ENCODE results near the gene SRGAP3.

Gene SRGAP3

GRCh38 chr3:9081184-9081818 lies 168.1 kb downstream of the SRGAP3 start:
- no peak for DNase-seq (ENCODE audit: low read depth)

GRCh38 chr3:9080163-9080562 lies 169.3 kb downstream of the SRGAP3 start:
- peak; percentile 21 for DNase-seq (ENCODE audit: low read depth)

- DNase-seq (ENCODE audit: low read depth), result no peak
Observed at GRCh38 chr3:9079676-9080075, 169.8 kb downstream of the SRGAP3 start.

GRCh38 chr3:9078561-9079240 lies 170.7 kb downstream of the SRGAP3 start:
- DNase-seq (ENCODE audit: low read depth), result no peak

GRCh38 chr3:9077029-9077428 lies 172.4 kb downstream of the SRGAP3 start:
- DNase-seq (ENCODE audit: low read depth), result no peak

- DNase-seq (ENCODE audit: low read depth), result no peak
Observed at GRCh38 chr3:9075762-9076161, 173.7 kb downstream of the SRGAP3 start.

- peak; percentile 24 for DNase-seq (ENCODE audit: low read depth)
Observed at GRCh38 chr3:9074079-9074478, 175.4 kb downstream of the SRGAP3 start.

- DNase-seq (ENCODE audit: low read depth), result no peak
Observed at GRCh38 chr3:9072667-9073009, 176.8 kb downstream of the SRGAP3 start.

- DNase-seq (ENCODE audit: low read depth), result no peak
Observed at GRCh38 chr3:9071936-9072666, 177.3 kb downstream of the SRGAP3 start.

GRCh38 chr3:9070961-9071360 lies 178.5 kb downstream of the SRGAP3 start:
- no peak for DNase-seq (ENCODE audit: low read depth)

GRCh38 chr3:9069971-9070370 lies 179.5 kb downstream of the SRGAP3 start:
- no peak for DNase-seq (ENCODE audit: low read depth)

GRCh38 chr3:9068051-9068450 lies 181.4 kb downstream of the SRGAP3 start:
- DNase-seq (ENCODE audit: low read depth), result no peak

GRCh38 chr3:9067352-9067975 lies 182.0 kb downstream of the SRGAP3 start:
- DNase-seq (ENCODE audit: low read depth), result peak; percentile 66

- DNase-seq (ENCODE audit: low read depth), result no peak
Observed at GRCh38 chr3:9066775-9067174, 182.7 kb downstream of the SRGAP3 start.

- DNase-seq (ENCODE audit: low read depth), result no peak
Observed at GRCh38 chr3:9066141-9066540, 183.3 kb downstream of the SRGAP3 start.

- no peak for DNase-seq (ENCODE audit: low read depth)
Observed at GRCh38 chr3:9064850-9065249, 184.6 kb downstream of the SRGAP3 start.

- DNase-seq (ENCODE audit: low read depth), result no peak
Observed at GRCh38 chr3:9064251-9064650, 185.2 kb downstream of the SRGAP3 start.

GRCh38 chr3:9062570-9062969 lies 186.9 kb downstream of the SRGAP3 start:
- DNase-seq (ENCODE audit: low read depth), result no peak

- DNase-seq (ENCODE audit: low read depth), result no peak
Observed at GRCh38 chr3:9061634-9062033, 187.8 kb downstream of the SRGAP3 start.

- no peak for DNase-seq (ENCODE audit: low read depth)
Observed at GRCh38 chr3:9059489-9060400, 189.7 kb downstream of the SRGAP3 start.

GRCh38 chr3:9056581-9056980 lies 192.9 kb downstream of the SRGAP3 start:
- DNase-seq (ENCODE audit: low read depth), result no peak

Data from iris pigment epithelial cell (primary cell).